HEK293 (cell line): ENCODE data around the gene SEZ6L.

ENCODE experiments used
- CTCF ChIA-PET: fragments of 350-600 bp; formaldehyde crosslinking; extraction: SDS; loops from one replicate; lab custom pipeline; 2021; ENCODE audit warnings: antibody characterized with exemption; lab: Yijun Ruan, JAX
- POLR2A ChIA-PET: fragments of 300-600 bp; formaldehyde crosslinking; extraction: SDS; loops from one replicate; lab custom pipeline; 2020; ENCODE audit warnings: antibody characterized with exemption, inconsistent platforms; lab: Yijun Ruan, JAX
- H3K27ac ChIP-seq: fragments of 200-500 bp; sonication (Bioruptor generic); 2 replicates; pipeline ENCODE4 v1.5.1; 2014; ENCODE audit warnings: low read depth, low read length, control low read depth, inconsistent platforms; ENCODE audit errors: extremely low read depth
- H3K36me3 ChIP-seq, 2 experiments: fragments of 200-500 bp in 1 of 2; sonication (Bioruptor generic) in 1 of 2; 1 replicate in 1 of 2; 2 replicates in 1 of 2; pipeline ENCODE4 v1.5.1; 2014 to 2017; ENCODE audit warnings: inconsistent platforms in 2 of 2, low read length in 2 of 2; ENCODE audit not compliant: control insufficient read depth in 2 of 2, insufficient read depth in 1 of 2
- H3K4me1 ChIP-seq: fragments of 200-500 bp; sonication (Bioruptor generic); 2 replicates; pipeline ENCODE4 v1.5.1; 2014; ENCODE audit warnings: mild to moderate bottlenecking, low read length, inconsistent platforms; ENCODE audit not compliant: control insufficient read depth, insufficient read depth
- H3K4me3 ChIP-seq: 2 replicates; pipeline ENCODE4 v1.5.1; 2011; ENCODE audit warnings: low read depth, mild to moderate bottlenecking, control low read depth, low read length, moderate library complexity
- H3K9me3 ChIP-seq: fragments of 200-500 bp; sonication (Bioruptor generic); 2 replicates; pipeline ENCODE4 v1.5.1; 2014; ENCODE audit warnings: low read depth, low read length, inconsistent platforms; ENCODE audit not compliant: control insufficient read depth, insufficient read depth
- GFI1B ChIP-seq: fragments of 450-650 bp; formaldehyde crosslinking; IDR thresholded peaks from 2 replicates; pipeline ENCODE4 v1.5.1; 2016; ENCODE audit warnings: missing biosample characterization, missing genetic modification characterization
- IKZF3 ChIP-seq: fragments of 450-650 bp; IDR thresholded peaks from 2 replicates; pipeline ENCODE4 v1.5.0; 2018; ENCODE audit warnings: missing biosample characterization, mild to moderate bottlenecking, missing genetic modification characterization, moderate library complexity
- KLF7 ChIP-seq: fragments of 450-650 bp; formaldehyde crosslinking; IDR thresholded peaks from 2 replicates; pipeline ENCODE4 v1.5.1; 2016; ENCODE audit warnings: missing biosample characterization, missing genetic modification characterization, borderline replicate concordance
- KLF9 ChIP-seq: fragments of 450-650 bp; formaldehyde crosslinking; IDR thresholded peaks from 2 replicates; pipeline ENCODE4 v1.5.1; 2016; ENCODE audit warnings: missing biosample characterization, missing genetic modification characterization, low read depth
- MYNN ChIP-seq: fragments of 450-650 bp; formaldehyde crosslinking; IDR thresholded peaks from 2 replicates; pipeline ENCODE4 v1.5.1; 2016; ENCODE audit warnings: missing biosample characterization, missing genetic modification characterization, borderline replicate concordance
- OVOL3 ChIP-seq: fragments of 450-650 bp; formaldehyde crosslinking; IDR thresholded peaks from 2 replicates; pipeline ENCODE4 v1.5.1; 2016; ENCODE audit warnings: missing biosample characterization, missing genetic modification characterization
- REST ChIP-seq: fragments of 450-650 bp; formaldehyde crosslinking; IDR thresholded peaks from 2 replicates; pipeline ENCODE4 v1.5.1; 2016; ENCODE audit warnings: missing biosample characterization, missing genetic modification characterization
- SP7 ChIP-seq: fragments of 450-650 bp; formaldehyde crosslinking; IDR thresholded peaks from 2 replicates; pipeline ENCODE4 v1.5.1; 2016; ENCODE audit warnings: missing biosample characterization, missing genetic modification characterization
- ZBTB17 ChIP-seq: fragments of 450-650 bp; formaldehyde crosslinking; IDR thresholded peaks from 2 replicates; pipeline ENCODE4 v1.5.1; 2016; ENCODE audit warnings: missing biosample characterization, missing genetic modification characterization
- ZBTB48 ChIP-seq: fragments of 450-650 bp; formaldehyde crosslinking; IDR thresholded peaks from 2 replicates; pipeline ENCODE4 v1.5.1; 2016; ENCODE audit warnings: missing biosample characterization, missing genetic modification characterization
- ZEB2 ChIP-seq: fragments of 450-650 bp; formaldehyde crosslinking; IDR thresholded peaks from 2 replicates; pipeline ENCODE4 v1.5.1; 2016; ENCODE audit warnings: missing biosample characterization, missing genetic modification characterization
- ZNF146 ChIP-seq: fragments of 450-650 bp; formaldehyde crosslinking; IDR thresholded peaks from 2 replicates; pipeline ENCODE4 v1.5.1; 2016; ENCODE audit warnings: missing biosample characterization, missing genetic modification characterization
- ZNF174 ChIP-seq: fragments of 450-650 bp; formaldehyde crosslinking; IDR thresholded peaks from 2 replicates; pipeline ENCODE4 v1.5.0; 2017; ENCODE audit warnings: missing biosample characterization, mild to moderate bottlenecking, missing genetic modification characterization
- ZNF18 ChIP-seq: fragments of 450-650 bp; formaldehyde crosslinking; IDR thresholded peaks from 2 replicates; pipeline ENCODE4 v1.5.1; 2016; ENCODE audit warnings: missing biosample characterization, missing genetic modification characterization
- ZNF184 ChIP-seq: fragments of 450-650 bp; IDR thresholded peaks from 2 replicates; pipeline ENCODE4 v1.5.1; 2018; ENCODE audit warnings: missing biosample characterization, mild to moderate bottlenecking, missing genetic modification characterization
- ZNF19 ChIP-seq: fragments of 450-650 bp; formaldehyde crosslinking; IDR thresholded peaks from 2 replicates; pipeline ENCODE4; 2016; ENCODE audit warnings: missing biosample characterization, missing genetic modification characterization, low read depth
- ZNF335 ChIP-seq: fragments of 450-650 bp; formaldehyde crosslinking; conservative IDR thresholded peaks from 2 replicates; pipeline ENCODE4 v1.5.1; 2016; ENCODE audit warnings: missing biosample characterization, missing genetic modification characterization
- ZNF501 ChIP-seq: fragments of 450-650 bp; formaldehyde crosslinking; IDR thresholded peaks from 2 replicates; pipeline ENCODE4 v1.5.1; 2016; ENCODE audit warnings: missing biosample characterization, missing genetic modification characterization
- ZNF596 ChIP-seq: fragments of 450-650 bp; IDR thresholded peaks from 2 replicates; pipeline ENCODE4 v1.5.0; 2018; ENCODE audit warnings: missing biosample characterization, mild to moderate bottlenecking, missing genetic modification characterization, moderate library complexity
- ZNF776 ChIP-seq: fragments of 450-650 bp; formaldehyde crosslinking; IDR thresholded peaks from 2 replicates; pipeline ENCODE4 v1.5.0; 2017; ENCODE audit warnings: missing biosample characterization, missing genetic modification characterization, borderline replicate concordance
- TF ChIP-seq, protein P1 (sequence below): fragments of 450-650 bp; formaldehyde crosslinking; IDR thresholded peaks from 2 replicates; pipeline ENCODE4 v1.5.1; 2017; ENCODE audit warnings: missing biosample characterization, mild to moderate bottlenecking, missing genetic modification characterization, moderate library complexity
- TF ChIP-seq, protein P2 (sequence below): fragments of 450-650 bp; formaldehyde crosslinking; IDR thresholded peaks from 2 replicates; pipeline ENCODE4 v1.5.1; 2016; ENCODE audit warnings: missing biosample characterization, missing genetic modification characterization
- TF ChIP-seq, protein P3 (sequence below): fragments of 450-650 bp; formaldehyde crosslinking; conservative IDR thresholded peaks from 2 replicates; pipeline ENCODE4 v1.5.1; 2016; ENCODE audit warnings: low read depth, missing biosample characterization, missing genetic modification characterization
- TF ChIP-seq, protein P4 (sequence below): fragments of 450-650 bp; formaldehyde crosslinking; IDR thresholded peaks from 2 replicates; pipeline ENCODE4 v1.5.1; 2016; ENCODE audit warnings: missing biosample characterization, missing genetic modification characterization

The SEZ6L gene

GRCh38 chr22:26169315-26170111 is at the start of gene SEZ6L (continued):
- no peak for TF ChIP-seq ZNF501
- TF ChIP-seq, protein P1, sequence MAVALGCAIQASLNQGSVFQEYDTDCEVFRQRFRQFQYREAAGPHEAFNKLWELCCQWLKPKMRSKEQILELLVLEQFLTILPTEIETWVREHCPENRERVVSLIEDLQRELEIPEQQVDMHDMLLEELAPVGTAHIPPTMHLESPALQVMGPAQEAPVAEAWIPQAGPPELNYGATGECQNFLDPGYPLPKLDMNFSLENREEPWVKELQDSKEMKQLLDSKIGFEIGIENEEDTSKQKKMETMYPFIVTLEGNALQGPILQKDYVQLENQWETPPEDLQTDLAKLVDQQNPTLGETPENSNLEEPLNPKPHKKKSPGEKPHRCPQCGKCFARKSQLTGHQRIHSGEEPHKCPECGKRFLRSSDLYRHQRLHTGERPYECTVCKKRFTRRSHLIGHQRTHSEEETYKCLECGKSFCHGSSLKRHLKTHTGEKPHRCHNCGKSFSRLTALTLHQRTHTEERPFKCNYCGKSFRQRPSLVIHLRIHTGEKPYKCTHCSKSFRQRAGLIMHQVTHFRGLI (tag by site-specific recombination): no peak
- TF ChIP-seq, protein P2, sequence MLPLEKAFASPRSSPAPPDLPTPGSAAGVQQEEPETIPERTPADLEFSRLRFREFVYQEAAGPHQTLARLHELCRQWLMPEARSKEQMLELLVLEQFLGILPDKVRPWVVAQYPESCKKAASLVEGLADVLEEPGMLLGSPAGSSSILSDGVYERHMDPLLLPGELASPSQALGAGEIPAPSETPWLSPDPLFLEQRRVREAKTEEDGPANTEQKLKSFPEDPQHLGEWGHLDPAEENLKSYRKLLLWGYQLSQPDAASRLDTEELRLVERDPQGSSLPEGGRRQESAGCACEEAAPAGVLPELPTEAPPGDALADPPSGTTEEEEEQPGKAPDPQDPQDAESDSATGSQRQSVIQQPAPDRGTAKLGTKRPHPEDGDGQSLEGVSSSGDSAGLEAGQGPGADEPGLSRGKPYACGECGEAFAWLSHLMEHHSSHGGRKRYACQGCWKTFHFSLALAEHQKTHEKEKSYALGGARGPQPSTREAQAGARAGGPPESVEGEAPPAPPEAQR (tag by site-specific recombination): no peak
- no peak for TF ChIP-seq MYNN (tag by site-specific recombination)
- TF ChIP-seq OVOL3: no peak
- TF ChIP-seq ZNF146 (tag by site-specific recombination): no peak
- TF ChIP-seq GFI1B (tag by site-specific recombination): no peak
- no peak for TF ChIP-seq ZNF335
- TF ChIP-seq, protein P3, sequence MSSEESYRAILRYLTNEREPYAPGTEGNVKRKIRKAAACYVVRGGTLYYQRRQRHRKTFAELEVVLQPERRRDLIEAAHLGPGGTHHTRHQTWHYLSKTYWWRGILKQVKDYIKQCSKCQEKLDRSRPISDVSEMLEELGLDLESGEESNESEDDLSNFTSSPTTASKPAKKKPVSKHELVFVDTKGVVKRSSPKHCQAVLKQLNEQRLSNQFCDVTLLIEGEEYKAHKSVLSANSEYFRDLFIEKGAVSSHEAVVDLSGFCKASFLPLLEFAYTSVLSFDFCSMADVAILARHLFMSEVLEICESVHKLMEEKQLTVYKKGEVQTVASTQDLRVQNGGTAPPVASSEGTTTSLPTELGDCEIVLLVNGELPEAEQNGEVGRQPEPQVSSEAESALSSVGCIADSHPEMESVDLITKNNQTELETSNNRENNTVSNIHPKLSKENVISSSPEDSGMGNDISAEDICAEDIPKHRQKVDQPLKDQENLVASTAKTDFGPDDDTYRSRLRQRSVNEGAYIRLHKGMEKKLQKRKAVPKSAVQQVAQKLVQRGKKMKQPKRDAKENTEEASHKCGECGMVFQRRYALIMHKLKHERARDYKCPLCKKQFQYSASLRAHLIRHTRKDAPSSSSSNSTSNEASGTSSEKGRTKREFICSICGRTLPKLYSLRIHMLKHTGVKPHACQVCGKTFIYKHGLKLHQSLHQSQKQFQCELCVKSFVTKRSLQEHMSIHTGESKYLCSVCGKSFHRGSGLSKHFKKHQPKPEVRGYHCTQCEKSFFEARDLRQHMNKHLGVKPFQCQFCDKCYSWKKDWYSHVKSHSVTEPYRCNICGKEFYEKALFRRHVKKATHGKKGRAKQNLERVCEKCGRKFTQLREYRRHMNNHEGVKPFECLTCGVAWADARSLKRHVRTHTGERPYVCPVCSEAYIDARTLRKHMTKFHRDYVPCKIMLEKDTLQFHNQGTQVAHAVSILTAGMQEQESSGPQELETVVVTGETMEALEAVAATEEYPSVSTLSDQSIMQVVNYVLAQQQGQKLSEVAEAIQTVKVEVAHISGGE (tag by site-specific recombination): 0 out of 2 replicates have a peak, but pooled peaks have one; percentile 14
- 0 out of 2 replicates have a peak, but pooled peaks have one; percentile 19 for TF ChIP-seq REST (tag by site-specific recombination)
- no peak for TF ChIP-seq ZEB2
- no peak for TF ChIP-seq KLF9 (tag by site-specific recombination)
- TF ChIP-seq KLF7 (tag by site-specific recombination): no peak

- POLR2A ChIA-PET: no interaction called here
- CTCF ChIA-PET: no interaction called here
- H3K4me1 ChIP-seq: no peaks in the 10 kb centered on the region
- H3K27ac ChIP-seq: no peak overlapping the region
- H3K4me3 ChIP-seq: no peak overlapping the region
- H3K9me3 ChIP-seq: no peaks in the 10 kb centered on the region
- H3K36me3 ChIP-seq: no peaks in the 10 kb centered on the region
- TF ChIP-seq ZNF174 (tag by site-specific recombination) (no peak), ZNF596 (no peak), ZNF184 (no peak), ZBTB17 (tag by site-specific recombination) (no peak), ZNF776 (tag by site-specific recombination) (no peak), ZBTB48 (tag by site-specific recombination) (no peak), SP7 (tag by site-specific recombination) (no peak), MYNN (tag by site-specific recombination) (no peak), ZNF18 (tag by site-specific recombination) (no peak), IKZF3 (tag by site-specific recombination) (no peak), ZNF19 (tag by site-specific recombination) (no peak)
- TF ChIP-seq, protein P4, sequence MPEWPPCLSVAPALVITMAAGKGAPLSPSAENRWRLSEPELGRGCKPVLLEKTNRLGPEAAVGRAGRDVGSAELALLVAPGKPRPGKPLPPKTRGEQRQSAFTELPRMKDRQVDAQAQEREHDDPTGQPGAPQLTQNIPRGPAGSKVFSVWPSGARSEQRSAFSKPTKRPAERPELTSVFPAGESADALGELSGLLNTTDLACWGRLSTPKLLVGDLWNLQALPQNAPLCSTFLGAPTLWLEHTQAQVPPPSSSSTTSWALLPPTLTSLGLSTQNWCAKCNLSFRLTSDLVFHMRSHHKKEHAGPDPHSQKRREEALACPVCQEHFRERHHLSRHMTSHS (tag by site-specific recombination): no peak
These were observed 46.3 kb upstream of the SEZ6L start for GRCh38 chr22:26122920-26123468.
